Measurements from ENCODE around the gene CELF2.

The CELF2 gene

GRCh38 chr10:11335167-11335652 is 317.5 kb downstream of the CELF2 start:
- H3K27ac ChIP-seq (ENCODE audit: low read depth, low read length), result no peak overlapping the region
- H4K8ac ChIP-seq (ENCODE audit: low read depth, low read length), result no peak overlapping the region
- peak; percentile 21 for DNase-seq
- H3K4me3 ChIP-seq (ENCODE audit: low read length), result no peak overlapping the region
- no CpG with 5 or more reads among the region's 12 CpGs for WGBS (ENCODE audit: extremely low coverage, insufficient coverage, low lambda C conversion rate)
- H4K5ac ChIP-seq (ENCODE audit: low read length), result no peak overlapping the region
- no peak overlapping the region for H2BK5ac ChIP-seq (ENCODE audit: low read length)
- H3K4ac ChIP-seq (ENCODE audit: low read depth, low read length), result no peak overlapping the region
- H3K18ac ChIP-seq (ENCODE audit: low read length), result no peak overlapping the region
- H2AK5ac ChIP-seq (ENCODE audit: low read length), result no peak overlapping the region
- no peak overlapping the region for H3K4me2 ChIP-seq (ENCODE audit: low read length)
- no peaks in the 10 kb centered on the region for H3K27me3 ChIP-seq (ENCODE audit: insufficient read depth, low read length, poor library complexity)
- H3K9ac ChIP-seq (ENCODE audit: low read length), result no peak overlapping the region
- H3K56ac ChIP-seq (ENCODE audit: low read length), result no peak overlapping the region
- H3K79me1 ChIP-seq (ENCODE audit: low read length), result no peaks in the 10 kb centered on the region
- H3K23ac ChIP-seq (ENCODE audit: low read length), result no peak overlapping the region
- H2BK15ac ChIP-seq (replicated peaks; ENCODE audit: low read depth), result no peak overlapping the region
- H3K4me1 ChIP-seq (ENCODE audit: control insufficient read depth, low read depth, low read length), result peaks cover 2% of the 10 kb centered on the region
- H3K36me3 ChIP-seq (ENCODE audit: control insufficient read depth, insufficient read depth, low read length), result no peaks in the 10 kb centered on the region
- no peaks in the 10 kb centered on the region for H3K79me2 ChIP-seq (ENCODE audit: control insufficient read depth, insufficient read depth, low read length)
- H2BK120ac ChIP-seq (ENCODE audit: low read depth, low read length), result no peak overlapping the region

DNA sequence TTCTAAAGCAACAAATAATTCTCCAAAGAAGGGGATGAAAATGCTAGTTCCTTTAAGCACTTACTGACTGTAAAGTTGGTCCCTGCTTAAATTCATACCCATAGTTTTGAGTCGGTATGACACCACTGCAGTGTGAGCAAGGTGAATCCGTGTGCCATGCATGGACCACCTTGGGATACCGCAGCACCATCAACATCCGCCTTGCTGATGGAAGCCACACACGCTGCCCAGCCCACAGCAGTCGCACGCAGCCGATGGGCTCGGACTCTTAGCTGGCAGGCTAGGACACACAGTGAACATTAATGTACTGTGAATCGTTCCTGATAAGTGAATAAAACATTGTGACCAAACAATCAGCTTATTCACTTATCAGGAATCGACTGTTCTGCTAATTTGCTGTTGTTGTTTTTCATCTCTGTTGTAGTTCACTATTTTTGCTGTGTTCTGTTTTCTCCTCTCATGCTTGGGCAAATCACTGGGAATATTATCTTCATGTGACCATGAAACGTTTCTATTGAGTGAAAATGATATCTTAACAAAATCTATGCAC is 318.3 kb downstream of the CELF2 start:
- Histone ChIP-seq H3K4ac (ENCODE audit: low read depth, low read length) (no peak overlapping the region), H3K36me3 (ENCODE audit: control insufficient read depth, insufficient read depth, low read length) (no peaks in the 10 kb centered on the region), H3K27ac (ENCODE audit: low read depth, low read length) (no peak overlapping the region), H3K18ac (ENCODE audit: low read length) (no peak overlapping the region), H2BK120ac (ENCODE audit: low read depth, low read length) (no peak overlapping the region), H3K56ac (ENCODE audit: low read length) (no peak overlapping the region), H4K5ac (ENCODE audit: low read length) (no peak overlapping the region), H3K4me1 (ENCODE audit: control insufficient read depth, low read depth, low read length) (no peaks in the 10 kb centered on the region), H3K4me2 (ENCODE audit: low read length) (no peak overlapping the region), H3K79me1 (ENCODE audit: low read length) (no peaks in the 10 kb centered on the region), H3K79me2 (ENCODE audit: control insufficient read depth, insufficient read depth, low read length) (no peaks in the 10 kb centered on the region), H3K4me3 (ENCODE audit: low read length) (no peak overlapping the region), H3K23ac (ENCODE audit: low read length) (no peak overlapping the region), H2BK5ac (ENCODE audit: low read length) (no peak overlapping the region), H2BK15ac (replicated peaks; ENCODE audit: low read depth) (no peak overlapping the region), H3K9ac (ENCODE audit: low read length) (no peak overlapping the region), H3K27me3 (ENCODE audit: insufficient read depth, low read length, poor library complexity) (no peaks in the 10 kb centered on the region), H4K8ac (ENCODE audit: low read depth, low read length) (no peak overlapping the region), H2AK5ac (ENCODE audit: low read length) (no peak overlapping the region)
- DNase-seq, result no peak
- no CpG with 5 or more reads among the region's 12 CpGs for WGBS (ENCODE audit: extremely low coverage, insufficient coverage, low lambda C conversion rate)

DNA sequence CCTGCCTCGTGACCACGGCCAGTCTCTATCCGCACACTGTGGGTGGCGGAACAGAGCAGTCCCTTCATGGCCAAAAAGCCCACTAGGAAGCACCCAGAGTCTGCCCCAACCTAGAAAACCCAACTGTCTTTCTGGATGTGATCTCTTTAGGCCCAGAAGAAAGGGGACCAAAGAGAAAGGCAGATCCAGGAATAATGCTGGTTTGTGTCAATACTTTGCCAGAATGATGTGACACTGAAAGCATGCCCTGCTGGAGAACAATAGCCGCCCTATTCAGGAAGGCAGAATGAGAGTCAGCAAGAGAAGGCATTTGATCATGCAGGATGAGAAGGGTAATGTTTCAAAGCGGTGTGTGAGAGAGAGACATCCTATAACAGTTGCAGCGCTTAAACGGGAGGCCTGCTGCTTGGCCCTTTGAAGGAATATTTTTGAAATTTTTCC is 319.1 kb downstream of the CELF2 start:
- H3K4ac ChIP-seq (ENCODE audit: low read depth, low read length), result no peak overlapping the region
- no peaks in the 10 kb centered on the region for H3K4me1 ChIP-seq (ENCODE audit: control insufficient read depth, low read depth, low read length)
- no peak overlapping the region for H2BK15ac ChIP-seq (replicated peaks; ENCODE audit: low read depth)
- no peaks in the 10 kb centered on the region for H3K79me2 ChIP-seq (ENCODE audit: control insufficient read depth, insufficient read depth, low read length)
- H4K5ac ChIP-seq (ENCODE audit: low read length), result no peak overlapping the region
- H3K56ac ChIP-seq (ENCODE audit: low read length), result no peak overlapping the region
- H2BK5ac ChIP-seq (ENCODE audit: low read length), result no peak overlapping the region
- no peak overlapping the region for H3K4me2 ChIP-seq (ENCODE audit: low read length)
- H3K4me3 ChIP-seq (ENCODE audit: low read length), result no peak overlapping the region
- no peaks in the 10 kb centered on the region for H3K79me1 ChIP-seq (ENCODE audit: low read length)
- peak; percentile 65 for DNase-seq
- H2BK120ac ChIP-seq (ENCODE audit: low read depth, low read length), result no peak overlapping the region
- no CpG with 5 or more reads among the region's 8 CpGs for WGBS (ENCODE audit: extremely low coverage, insufficient coverage, low lambda C conversion rate)
- H3K18ac ChIP-seq (ENCODE audit: low read length), result no peak overlapping the region
- H3K9ac ChIP-seq (ENCODE audit: low read length), result no peak overlapping the region
- H3K27me3 ChIP-seq (ENCODE audit: insufficient read depth, low read length, poor library complexity), result no peaks in the 10 kb centered on the region
- H3K27ac ChIP-seq (ENCODE audit: low read depth, low read length), result no peak overlapping the region
- H3K36me3 ChIP-seq (ENCODE audit: control insufficient read depth, insufficient read depth, low read length), result no peaks in the 10 kb centered on the region
- H4K8ac ChIP-seq (ENCODE audit: low read depth, low read length), result no peak overlapping the region
- no peak overlapping the region for H2AK5ac ChIP-seq (ENCODE audit: low read length)
- H3K23ac ChIP-seq (ENCODE audit: low read length), result no peak overlapping the region

- Histone ChIP-seq H4K5ac (ENCODE audit: low read length) (no peak overlapping the region), H3K56ac (ENCODE audit: low read length) (no peak overlapping the region), H3K4ac (ENCODE audit: low read depth, low read length) (no peak overlapping the region), H4K8ac (ENCODE audit: low read depth, low read length) (no peak overlapping the region), H3K4me1 (ENCODE audit: control insufficient read depth, low read depth, low read length) (no peaks in the 10 kb centered on the region), H3K27ac (ENCODE audit: low read depth, low read length) (no peak overlapping the region), H3K27me3 (ENCODE audit: insufficient read depth, low read length, poor library complexity) (no peaks in the 10 kb centered on the region), H2BK15ac (replicated peaks; ENCODE audit: low read depth) (no peak overlapping the region), H3K36me3 (ENCODE audit: control insufficient read depth, insufficient read depth, low read length) (no peaks in the 10 kb centered on the region), H3K9ac (ENCODE audit: low read length) (no peak overlapping the region), H3K4me2 (ENCODE audit: low read length) (no peak overlapping the region), H3K79me2 (ENCODE audit: control insufficient read depth, insufficient read depth, low read length) (no peaks in the 10 kb centered on the region), H2BK5ac (ENCODE audit: low read length) (no peak overlapping the region), H3K18ac (ENCODE audit: low read length) (no peak overlapping the region), H2AK5ac (ENCODE audit: low read length) (no peak overlapping the region), H3K23ac (ENCODE audit: low read length) (no peak overlapping the region), H3K79me1 (ENCODE audit: low read length) (no peaks in the 10 kb centered on the region), H3K4me3 (ENCODE audit: low read length) (no peak overlapping the region), H2BK120ac (ENCODE audit: low read depth, low read length) (no peak overlapping the region)
- WGBS (ENCODE audit: extremely low coverage, insufficient coverage, low lambda C conversion rate), result no CpG with 5 or more reads among the region's 15 CpGs
- no peak for DNase-seq
These were observed 319.8 kb downstream of the CELF2 start for GRCh38 chr10:11337516-11337915.

GRCh38 chr10:11338160-11338844 is 320.6 kb downstream of the CELF2 start:
- Histone ChIP-seq H3K27me3 (ENCODE audit: insufficient read depth, low read length, poor library complexity) (no peaks in the 10 kb centered on the region), H4K8ac (ENCODE audit: low read depth, low read length) (no peak overlapping the region), H2BK120ac (ENCODE audit: low read depth, low read length) (no peak overlapping the region), H3K9ac (ENCODE audit: low read length) (no peak overlapping the region), H3K4me3 (ENCODE audit: low read length) (no peak overlapping the region), H3K36me3 (ENCODE audit: control insufficient read depth, insufficient read depth, low read length) (no peaks in the 10 kb centered on the region), H3K4me1 (ENCODE audit: control insufficient read depth, low read depth, low read length) (no peaks in the 10 kb centered on the region), H3K4me2 (ENCODE audit: low read length) (no peak overlapping the region), H3K27ac (ENCODE audit: low read depth, low read length) (no peak overlapping the region), H4K5ac (ENCODE audit: low read length) (no peak overlapping the region), H3K56ac (ENCODE audit: low read length) (no peak overlapping the region), H3K4ac (ENCODE audit: low read depth, low read length) (no peak overlapping the region), H3K79me2 (ENCODE audit: control insufficient read depth, insufficient read depth, low read length) (no peaks in the 10 kb centered on the region), H2BK15ac (replicated peaks; ENCODE audit: low read depth) (no peak overlapping the region), H2AK5ac (ENCODE audit: low read length) (no peak overlapping the region), H3K79me1 (ENCODE audit: low read length) (no peaks in the 10 kb centered on the region), H3K18ac (ENCODE audit: low read length) (no peak overlapping the region), H3K23ac (ENCODE audit: low read length) (no peak overlapping the region), H2BK5ac (ENCODE audit: low read length) (no peak overlapping the region)
- no peak for DNase-seq
- no CpG with 5 or more reads among the region's 10 CpGs for WGBS (ENCODE audit: extremely low coverage, insufficient coverage, low lambda C conversion rate)
